HG03097 (cell line): ENCODE results near the gene SHD.

Source experiments
- ATAC-seq: cut with Tn5 transposase; IDR thresholded peaks from one replicate; pipeline ENCODE4 v1.9.1; 2021; ENCODE audit not compliant: unreplicated experiment, low FRiP score

Gene SHD

DNA sequence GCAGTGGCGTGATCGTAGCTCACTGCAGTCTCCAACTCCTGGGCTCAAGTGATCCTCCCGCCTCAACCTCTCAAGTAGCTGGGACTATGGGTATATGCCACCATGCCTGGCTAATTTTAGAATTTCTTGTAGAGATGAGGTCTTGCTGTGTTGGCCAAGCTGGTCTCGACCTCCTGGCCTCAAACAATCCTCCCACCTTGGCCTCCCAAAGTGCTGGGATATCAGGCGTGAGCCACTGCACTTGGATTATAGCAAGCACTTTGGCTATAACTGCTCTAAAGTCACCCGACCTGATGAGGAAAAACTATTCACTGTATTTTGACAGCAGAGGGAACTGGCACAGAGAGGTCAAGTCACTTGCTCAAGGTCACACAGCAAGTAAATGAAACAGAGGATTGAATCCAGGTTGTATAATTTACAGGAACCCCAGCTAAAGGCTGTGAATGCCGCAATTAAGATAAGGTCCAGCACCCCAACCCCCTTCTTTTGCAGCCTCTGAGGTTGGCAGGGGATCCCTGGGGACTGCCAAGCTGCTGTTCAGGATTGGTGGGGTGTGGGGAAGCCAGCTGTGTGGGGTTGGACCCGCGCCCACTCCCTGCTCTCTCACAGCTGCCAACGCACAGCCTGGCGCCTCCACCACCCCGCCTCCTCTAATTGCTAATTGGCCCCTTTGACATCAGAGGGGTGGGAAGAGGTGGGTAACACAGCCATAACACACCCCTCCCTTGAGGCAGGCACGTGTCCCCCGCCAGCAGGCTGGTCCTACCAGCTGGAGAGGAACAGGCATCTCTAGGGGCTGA, 17.1 kb downstream of the SHD start:
- ATAC-seq: no peak

DNA sequence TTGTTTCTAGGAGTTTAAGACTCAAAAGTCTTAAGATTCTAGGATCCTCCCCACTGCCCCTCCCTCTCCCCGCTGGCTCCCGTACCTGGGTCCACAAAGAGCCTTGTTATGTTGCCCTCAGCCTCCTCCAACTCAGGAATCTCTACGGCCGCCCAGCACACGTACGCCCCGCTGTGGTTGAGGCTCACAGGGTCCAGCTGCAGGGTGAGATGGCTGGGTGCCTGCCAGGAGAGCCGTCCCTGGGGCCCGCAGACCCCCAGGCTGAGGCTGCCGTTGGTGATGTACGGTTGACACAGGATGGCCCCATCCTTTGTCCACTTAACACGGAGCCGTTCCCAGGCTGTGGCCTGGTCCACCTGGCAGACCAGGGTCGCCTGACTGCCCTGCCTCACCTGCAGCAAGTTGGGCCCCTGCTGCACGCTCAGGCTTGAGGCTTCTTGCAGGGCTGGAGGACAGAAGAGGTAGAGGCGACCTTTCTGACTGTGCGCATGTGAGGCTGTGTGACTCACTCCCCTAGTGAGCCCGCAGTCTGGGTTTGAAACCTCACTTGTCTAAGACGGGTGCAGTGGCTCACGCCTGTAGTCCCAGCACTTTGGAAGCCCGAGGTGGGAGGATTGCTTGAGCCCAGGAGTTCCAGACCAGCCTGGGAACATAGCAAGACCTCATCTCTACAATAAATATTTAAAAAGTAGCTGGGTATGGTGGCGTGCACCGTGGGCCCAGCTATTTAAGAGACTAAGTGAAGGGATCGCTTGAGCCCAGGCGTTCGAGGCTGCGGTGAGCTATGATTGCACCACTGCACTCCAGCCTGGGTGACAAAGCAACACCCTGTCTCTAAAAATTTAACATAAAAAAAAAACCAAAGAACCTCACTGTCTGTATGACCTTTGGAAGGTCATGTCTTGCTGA, 19.1 kb downstream of the SHD start:
- ATAC-seq: no peak

DNA sequence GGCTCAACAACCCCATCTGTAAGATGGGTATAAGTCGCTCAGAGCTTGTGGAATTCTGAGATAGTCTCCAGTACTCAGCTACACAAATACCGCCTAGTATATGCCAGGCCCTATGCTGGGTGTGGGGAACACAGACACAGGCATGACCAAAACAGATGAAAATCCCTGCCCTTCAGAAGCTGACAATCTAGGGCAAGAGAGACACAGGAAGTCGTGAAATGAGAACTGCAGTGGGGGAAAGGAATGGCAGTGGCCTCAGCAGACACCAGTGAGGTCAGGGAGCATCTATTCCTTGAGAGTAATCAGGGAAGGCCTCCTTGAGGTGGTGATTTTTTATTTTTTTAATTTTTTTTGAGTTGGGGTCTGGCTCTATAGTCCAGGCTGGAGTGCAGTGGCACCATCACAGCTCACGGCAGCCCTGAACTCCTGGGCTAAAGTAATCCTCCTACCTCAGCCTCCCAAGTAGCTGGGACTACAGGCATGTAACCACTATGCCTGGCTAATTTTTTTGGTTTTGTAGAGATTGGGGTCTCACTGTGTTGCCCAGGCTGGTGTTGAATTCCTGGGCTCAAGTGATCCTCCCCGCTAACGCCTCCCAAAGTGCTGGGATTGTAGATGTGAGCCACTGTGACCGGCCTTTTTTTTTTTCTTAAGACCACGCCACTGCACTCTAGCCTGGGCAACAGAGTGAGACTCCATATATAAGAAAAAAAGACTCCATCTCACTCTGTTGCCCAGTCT, 19.9 kb downstream of the SHD start:
- ATAC-seq: no peak

DNA sequence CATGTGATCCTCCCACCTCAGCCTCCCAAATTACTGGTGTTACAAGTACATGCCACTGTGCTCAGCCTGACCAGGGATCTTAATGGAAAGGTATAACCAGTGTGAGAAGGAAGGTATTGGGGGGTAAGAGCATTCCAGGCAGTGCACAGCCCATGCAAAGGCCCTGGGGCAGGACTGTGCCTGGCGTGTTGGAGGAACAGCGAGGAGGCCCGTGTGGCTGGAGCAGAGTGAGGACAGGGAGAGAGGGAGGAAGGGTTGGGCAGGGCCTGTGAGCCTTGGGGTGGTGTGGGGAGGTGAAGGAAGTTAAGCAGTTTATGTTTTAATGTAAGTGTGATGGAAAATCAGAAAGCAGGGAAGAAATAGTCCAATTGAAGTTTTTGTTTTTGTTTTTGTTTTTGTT, 21.5 kb downstream of the SHD start:
- ATAC-seq: no peak

DNA sequence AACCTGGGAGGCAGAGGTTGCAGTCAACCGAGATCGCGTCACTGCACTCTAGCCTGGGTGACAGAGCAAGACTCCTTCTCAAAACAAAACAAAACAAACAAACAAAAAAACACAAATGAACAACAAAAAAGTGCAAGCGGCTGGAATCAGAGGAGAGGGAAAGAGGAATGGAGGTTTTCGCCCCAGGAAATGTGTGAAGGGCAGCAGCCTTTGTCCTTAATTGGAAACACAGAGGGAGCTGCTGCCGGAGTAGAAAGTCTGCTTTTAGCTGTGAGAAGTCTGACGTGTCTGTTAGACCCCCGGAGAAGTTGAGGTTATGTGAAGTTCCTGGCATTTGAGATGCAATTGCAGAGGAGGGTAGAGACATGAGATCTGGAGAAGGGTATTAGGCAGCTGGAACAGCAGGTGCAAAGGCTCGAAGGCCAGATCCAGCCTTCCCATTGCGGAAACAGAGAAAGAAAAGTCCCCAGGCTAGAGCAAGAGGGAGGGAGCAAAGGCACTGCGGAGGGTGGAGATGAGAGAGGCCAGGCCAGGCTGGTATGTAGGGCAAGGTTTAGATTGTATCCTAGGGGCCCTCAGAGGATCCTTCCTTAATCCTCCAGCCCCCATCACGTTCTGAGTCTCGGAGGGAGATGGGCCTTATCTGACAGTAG, 22.6 kb downstream of the SHD start:
- ATAC-seq: no peak

DNA sequence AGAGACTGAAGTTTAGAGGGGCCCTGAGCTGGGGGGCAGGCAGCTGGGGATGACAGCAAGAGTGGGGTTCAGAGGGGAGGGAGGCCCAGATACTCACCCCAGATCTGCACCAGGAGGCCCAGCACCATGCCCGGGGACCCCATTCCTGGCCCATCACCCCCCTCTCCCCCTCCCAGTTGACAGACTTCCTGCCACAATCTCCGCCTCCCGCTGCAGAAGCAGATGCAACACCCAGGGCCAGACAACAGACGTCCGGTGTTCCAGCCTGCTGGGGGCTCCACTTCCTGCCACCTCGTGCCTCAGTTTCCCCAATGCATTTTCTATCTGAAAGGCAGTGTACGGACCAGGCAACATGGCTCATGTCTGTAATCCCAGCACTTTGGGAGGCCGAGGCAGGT, 23.2 kb downstream of the SHD start, which contains the start of gene TMIGD2:
TMIGD2 (minus strand) TSS at position 147 of the 398 bp plus-strand sequence; CDS start at position 143, 4 bp downstream.
- no peak for ATAC-seq

DNA sequence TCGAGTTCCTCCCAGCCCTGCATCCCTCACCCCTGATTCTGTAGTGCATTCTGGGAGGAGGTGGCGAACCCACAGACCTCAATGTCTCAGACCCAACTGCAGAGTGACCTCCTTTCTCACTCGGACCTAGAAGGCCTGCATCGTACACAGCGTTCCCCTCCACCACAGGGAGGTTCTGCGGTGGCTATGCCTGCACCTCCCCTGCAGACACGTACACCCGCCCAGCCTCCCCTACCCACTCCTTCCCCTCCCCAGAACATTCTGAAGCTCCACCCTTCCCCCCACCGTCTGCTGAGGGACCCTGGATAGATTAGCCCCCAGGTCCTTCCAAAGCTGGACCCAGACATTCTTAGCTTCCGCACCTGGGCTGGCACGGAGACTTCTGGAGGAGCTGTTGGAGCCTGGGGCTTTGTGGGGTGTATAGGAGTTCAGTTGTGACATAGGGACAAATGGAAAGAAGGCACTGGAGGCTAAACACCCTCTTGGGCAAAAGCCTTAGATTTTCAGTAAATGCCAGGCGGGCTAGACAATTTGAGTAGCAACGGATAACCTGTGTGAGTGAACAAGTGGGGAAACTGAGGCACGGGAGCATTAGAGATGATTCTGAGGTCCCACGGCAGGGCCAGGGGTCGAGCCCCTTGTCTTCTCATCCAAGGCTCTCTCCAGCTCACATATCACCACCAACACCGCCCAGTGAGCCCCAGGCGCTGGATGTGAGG, 24.9 kb downstream of the SHD start:
- no peak for ATAC-seq

DNA sequence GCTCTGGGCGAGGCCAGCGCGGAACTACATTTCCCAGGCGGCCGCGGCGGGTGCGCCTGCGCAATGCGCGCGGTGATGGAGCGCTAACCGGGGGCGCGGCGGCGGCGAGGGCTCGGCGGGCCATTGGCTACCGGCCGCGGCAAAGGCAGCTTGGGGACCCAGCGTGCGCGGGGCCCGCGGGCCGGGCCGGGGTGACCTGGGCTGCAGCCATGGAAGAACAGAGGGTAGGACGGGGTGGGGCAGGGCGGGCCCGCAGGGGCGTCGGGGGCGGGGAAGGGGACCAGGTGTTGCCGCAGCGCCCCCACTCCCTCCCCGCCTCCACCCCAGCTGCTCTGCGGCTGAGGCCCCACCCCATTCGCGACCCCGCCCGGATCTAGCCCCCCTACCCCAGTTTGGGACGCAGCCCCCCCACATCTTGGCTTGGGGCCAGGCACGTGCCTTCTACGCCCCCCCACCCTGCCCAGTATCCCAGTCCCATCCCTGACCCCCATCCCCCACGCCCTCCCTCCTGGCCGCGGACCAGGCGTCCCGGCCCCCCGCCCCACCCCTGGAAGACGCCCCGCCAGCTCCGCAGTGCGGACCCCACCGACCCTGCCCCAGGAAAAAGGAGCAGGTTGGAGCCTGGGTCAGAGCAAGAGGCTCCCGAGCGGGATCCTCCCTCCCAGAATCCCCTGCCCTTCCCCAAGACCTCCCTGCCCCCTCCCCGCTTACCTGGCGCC, 25.6 kb downstream of the SHD start, which contains the start of gene FSD1:
FSD1 (plus strand) TSS at position 61 of the 719 bp plus-strand sequence; CDS start at position 210, 149 bp downstream.
- ATAC-seq: no peak

DNA sequence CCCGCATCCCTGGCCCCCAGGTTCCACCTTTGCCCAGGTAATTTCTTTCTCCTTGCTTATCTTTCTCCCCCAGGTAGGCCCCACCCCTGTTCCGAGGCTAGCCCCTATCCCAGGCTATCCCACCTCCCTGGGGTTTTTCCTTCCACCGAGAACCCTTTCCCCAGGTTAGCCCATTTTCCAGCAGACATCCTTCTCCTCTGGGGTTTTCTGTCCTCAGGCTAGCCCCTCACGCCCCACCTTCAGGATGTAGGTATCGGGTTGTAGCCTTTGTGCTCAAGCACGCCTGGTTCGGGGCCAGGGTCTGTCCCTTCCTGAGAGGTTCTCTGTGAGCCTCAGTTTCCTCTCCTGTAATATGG, 26.2 kb downstream of the SHD start:
- ATAC-seq: no peak

DNA sequence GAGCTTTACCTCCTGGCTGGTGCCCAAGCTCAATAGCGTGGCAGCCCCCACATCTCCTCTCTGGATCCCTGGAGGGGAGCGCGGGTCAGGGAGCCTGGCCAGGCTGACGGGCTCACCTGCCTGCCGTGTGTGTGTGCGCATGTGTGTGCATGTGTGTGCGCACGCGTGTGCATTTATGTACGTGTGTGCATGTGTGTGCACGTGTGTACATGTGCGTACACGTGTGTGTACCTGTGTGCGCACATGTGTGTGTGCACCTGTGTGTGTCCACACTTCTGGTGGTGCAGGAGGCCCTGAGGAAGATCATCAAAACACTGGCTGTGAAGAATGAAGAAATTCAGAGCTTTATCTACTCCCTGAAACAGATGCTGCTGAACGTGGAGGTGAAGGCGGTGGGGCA, 26.6 kb downstream of the SHD start:
- no peak for ATAC-seq

DNA sequence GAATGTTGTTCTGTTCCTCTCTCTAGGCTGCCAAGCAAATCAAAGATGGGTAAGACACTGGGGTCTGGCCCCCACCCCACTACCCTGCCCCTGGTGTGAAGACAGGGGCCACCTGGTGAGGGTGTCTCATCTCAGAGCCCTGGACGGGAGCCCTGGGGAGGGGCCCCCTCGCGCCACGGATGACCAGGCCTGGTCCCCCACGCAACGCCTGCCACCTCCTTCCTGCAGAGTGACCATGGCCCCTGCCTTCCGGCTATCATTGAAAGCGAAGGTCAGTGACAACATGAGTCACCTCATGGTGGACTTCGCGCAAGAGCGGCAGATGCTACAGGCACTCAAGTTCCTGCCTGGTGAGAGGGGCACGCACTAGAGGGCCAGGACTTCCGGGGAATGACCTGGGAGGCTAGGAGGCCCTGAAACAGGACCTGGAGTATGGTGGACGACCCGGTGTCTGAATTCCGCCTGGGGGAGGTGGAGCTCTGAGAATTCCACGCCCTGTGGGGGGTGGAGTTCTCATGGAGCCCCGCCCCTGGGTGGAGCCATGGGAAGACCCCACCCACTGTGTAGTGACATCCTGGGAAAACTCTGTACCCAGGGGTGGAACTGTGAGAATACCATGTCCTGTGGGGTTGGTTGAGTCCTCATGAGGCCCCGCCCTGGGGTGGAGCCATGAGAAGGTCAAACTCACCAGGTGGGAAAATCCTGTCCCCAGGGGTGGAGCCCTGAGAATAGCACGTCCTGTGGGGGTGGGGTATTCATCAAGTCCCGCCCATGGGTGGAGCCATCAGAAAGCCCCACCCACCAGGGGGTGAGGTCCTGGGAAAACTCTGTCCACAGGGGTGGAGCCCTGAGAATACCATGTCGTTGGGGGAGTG, 31.4 kb downstream of the SHD start:
- no peak for ATAC-seq

DNA sequence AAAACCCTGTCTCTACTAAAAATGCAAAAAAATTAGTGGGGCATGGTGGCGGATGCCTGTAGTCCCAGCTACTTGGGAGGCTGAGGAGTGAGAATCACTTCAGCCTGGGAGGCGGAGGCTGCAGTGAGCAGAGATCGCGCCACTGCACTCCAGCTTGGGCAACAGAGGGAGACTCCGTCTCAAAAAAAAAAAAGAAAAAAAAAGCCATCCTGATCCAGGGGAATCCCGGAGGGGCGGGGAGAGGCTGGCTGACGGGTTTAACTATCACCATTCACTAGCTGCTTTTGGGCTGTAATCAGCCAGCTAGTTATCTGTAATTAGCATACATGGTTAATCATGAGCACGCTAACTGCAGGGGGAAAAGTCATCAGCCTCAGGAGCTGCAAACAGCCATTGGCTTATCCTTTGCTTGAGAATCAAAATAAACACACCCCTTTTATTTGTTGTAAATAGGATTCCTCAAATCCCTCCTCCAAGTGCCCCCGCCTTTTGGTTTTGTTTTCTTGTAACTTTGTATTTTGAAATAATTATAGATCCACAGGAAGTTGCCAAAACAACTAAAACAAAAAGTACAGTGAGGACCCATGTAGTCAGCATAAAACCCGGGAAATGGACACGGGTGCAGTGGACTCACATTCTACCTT, 34.9 kb downstream of the SHD start:
- no peak for ATAC-seq

DNA sequence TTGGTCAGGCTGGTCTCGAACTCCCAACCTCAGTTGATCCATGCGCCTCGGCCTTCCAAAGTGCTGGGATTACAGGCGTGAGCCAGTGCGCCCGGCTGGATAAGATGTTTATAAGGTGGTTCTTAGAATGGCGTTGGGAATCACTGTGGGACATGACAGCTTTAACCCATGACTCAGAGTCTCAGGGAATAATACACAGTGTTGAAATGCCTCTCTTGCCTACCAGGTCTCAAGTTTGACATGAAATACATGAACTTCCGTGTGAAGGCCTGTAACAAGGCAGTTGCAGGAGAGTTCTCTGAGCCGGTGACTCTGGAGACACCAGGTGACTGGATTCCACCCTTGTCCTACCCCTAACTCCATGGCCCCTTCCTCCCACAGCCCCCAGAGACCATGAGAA, 37.9 kb downstream of the SHD start:
- ATAC-seq: no peak

DNA sequence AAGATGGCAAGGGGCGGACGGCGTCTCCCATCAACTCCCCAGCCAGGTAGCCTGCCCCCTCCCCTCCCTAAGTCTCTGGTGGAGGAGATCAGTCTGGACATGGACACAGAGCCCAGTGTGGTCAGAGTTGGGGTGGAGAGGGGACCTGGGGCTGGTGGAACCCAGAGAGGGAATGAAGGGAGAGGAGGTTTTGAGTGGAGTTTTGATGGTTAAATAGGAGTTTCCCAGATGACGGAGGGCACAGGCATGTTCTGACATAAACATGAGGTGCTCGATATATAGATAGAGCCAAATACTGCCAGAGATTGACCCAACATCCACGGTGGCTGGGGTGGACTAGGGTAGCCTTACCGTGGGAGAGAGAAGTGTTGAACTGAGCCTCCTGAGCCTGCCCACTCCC, 39.4 kb downstream of the SHD start:
- no peak for ATAC-seq

DNA sequence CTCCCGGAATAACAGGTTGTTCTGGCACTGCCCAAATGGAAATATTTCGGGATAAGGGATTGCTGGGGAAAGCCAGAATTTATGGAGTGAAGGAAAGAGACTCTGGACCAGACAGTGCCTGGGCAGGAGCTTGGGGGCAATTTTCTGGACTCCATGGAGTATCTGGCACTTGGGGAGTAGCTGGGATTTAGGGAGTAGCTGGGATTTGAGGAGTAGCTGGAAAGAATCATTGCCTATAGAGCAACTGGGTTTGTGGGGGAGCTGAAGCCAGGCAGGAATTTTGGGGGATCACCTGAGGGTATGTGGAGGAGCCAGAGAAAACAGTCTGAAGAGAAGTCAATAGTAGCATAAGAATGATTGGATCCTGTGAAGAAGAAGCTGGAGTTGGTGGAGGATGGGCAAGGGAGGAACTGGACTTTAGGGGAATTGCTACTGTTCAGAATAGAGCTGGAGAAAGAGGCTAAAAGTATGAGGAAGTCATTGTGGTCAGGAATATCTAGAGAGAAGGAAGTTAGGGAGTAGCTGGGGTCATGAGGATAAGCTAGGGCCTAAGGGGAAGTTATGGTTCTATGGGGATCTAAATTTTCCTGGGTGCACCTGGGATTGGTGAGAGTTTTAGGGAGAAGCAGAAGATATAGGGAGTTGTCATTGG, 40.1 kb downstream of the SHD start:
- ATAC-seq: no peak

DNA sequence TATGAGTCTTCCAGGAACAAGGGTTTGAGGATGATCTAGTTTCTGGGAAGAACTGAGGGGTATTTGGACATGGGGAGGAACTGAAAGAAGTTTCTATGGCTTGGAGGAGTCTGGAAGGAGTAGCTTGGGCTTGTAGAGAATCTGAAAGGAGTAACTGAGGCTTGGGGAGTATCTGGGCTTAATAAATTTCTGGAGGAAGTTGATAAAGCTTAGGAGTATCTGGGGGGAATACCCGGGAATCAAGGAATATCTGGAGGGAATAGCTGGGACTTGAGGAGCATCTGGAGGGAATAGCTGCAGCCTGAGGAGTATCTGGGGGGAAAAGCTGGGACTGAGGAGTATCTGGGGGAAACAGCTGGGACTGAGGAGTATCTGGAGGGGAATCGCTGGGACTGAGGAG, 41.4 kb downstream of the SHD start:
- no peak for ATAC-seq

DNA sequence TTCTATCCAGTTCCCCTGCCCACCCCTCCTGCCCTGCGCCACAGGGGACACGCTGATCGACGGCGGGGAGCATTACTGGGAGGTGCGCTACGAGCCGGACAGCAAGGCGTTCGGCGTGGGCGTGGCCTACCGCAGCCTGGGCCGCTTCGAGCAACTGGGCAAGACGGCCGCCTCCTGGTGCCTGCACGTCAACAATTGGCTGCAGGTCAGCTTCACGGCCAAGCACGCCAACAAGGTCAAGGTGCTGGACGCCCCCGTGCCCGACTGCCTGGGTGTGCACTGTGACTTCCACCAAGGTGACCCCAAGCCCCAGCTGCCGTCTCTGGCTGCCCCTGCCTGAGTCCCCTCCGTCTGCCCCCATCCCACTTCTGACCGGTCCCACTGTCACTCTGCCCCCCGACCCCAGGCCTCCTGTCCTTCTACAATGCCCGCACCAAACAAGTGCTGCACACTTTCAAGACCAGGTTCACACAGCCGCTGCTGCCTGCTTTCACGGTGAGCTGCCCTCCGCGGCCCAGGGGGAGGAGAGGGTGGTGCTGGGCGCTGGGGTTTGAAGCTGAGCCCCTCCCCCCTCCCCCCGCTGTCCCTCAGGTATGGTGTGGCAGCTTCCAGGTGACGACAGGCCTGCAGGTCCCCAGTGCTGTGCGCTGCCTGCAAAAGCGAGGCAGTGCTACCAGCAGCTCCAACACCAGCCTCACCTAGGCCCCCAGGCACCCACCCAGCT, 44.0 kb downstream of the SHD start:
- no peak for ATAC-seq
